HG02884 (cell line): ENCODE results near the gene KRT86.
"Not testable (repeated sequence)": the region's sequence is repeated elsewhere in the genome, so short reads cannot be mapped to it uniquely, and the experiment has no call there.

Experiments used
- ATAC-seq: cut with Tn5 transposase; IDR thresholded peaks from one replicate; pipeline ENCODE4 v1.9.1; 2021; ENCODE audit warnings: mild to moderate bottlenecking, moderate library complexity; ENCODE audit not compliant: unreplicated experiment

KRT86 gene

DNA sequence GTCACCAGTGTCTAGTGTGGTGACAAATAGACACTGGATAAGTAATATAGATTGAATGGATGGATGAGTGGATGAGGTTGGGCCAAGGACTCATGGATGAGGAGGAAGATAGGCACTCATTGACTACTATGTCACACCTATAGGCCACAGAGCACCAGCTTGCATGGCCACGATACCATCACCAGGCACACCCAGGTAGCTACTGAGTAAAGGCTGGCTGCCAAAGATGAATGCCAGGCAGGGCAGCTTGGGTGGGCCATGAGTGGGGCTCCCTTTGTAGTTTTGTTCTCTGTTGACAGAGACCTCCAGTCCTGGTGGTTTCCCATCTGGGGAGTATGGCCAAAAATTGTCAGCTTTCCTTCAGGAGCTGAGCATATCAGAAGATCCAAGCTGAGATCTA is 57.9 kb downstream of the KRT86 start:
- ATAC-seq: no peak

DNA sequence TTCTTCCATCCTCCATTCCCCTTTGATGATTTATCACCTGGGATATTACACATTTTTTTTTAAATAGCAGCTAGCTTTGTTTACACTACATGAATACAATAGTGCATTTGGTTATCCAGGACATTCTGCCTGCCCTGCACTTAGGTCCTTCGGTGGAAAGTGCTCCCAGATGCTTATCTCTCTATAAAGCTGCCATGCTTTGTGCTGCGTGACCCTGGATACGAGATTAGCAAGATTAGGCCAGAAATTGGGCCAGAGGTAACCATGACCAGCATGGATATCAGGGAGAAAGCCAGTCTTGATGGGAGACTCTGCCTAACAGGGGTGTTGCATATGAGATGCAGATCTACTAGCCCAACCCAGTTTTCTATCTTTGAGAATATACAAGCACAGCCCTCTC is 58.9 kb downstream of the KRT86 start:
- no peak for ATAC-seq

DNA sequence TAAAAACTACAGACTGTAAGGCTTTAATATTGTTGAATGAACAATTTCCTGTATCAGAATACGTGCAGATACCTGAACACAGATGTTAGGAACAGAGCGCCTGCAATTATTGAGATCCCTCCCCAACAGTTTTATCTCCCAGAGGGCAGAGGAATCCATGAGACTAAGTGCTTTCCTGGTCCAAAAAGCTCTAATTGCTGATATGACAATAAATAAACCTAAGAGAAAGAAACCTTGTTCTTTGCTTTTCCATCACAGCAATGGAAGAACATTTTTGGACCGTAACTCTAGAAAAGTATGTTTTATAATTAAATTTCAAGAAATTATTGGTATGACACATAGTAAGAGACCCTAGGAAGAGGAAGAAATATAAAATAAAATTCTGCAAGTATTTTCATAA is 59.7 kb downstream of the KRT86 start:
- no peak for ATAC-seq

DNA sequence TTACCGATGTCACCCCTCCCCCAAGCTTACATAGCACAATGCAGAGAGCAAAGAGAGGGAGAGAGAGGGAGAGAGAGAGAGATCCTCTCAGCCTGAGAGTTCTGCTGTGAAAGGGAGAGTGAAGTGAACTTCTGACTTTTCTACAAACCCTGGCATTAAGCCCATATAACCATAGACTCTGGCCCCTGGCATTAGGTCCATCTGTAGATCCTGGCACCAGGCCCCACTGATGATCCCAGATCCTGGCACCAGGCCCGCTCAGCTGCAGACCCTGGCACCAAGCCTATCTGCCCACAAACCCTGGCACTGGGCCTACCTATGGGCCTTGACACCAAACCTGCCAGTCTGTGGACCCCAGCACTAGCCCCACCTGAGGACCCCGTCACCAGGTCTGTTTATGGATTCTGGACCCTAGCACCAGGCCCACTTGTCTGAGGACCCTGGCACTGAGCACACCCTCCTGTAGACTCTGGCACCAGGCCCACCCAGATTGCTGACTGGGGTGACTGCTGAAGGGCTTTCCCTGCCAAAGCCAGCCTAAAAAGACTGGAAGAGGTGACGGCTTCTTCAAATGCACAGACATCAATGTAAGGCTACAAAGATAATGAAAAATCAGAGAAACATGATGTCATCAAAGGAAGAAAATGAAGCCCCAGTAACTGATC is 61.3 kb downstream of the KRT86 start:
- ATAC-seq: no peak

DNA sequence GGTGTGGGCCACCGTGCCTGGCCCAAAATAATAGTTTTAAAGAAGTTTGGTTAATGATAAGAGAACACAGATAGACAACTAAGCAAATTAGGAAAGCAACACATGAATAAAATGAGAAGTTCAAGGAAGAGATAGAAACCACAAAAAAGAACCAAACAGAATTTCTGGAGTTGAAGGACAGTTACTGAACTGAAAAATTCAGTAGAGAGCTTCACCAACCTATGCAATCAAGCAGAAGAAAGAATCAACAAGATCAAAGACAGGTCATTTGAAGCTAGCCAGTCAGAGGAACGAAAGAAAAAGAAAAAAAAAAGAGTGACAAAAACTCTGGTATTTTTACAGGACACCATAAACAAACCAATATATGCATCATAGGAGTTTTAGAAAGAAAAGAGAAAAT is 62.2 kb downstream of the KRT86 start:
- ATAC-seq: no peak

DNA sequence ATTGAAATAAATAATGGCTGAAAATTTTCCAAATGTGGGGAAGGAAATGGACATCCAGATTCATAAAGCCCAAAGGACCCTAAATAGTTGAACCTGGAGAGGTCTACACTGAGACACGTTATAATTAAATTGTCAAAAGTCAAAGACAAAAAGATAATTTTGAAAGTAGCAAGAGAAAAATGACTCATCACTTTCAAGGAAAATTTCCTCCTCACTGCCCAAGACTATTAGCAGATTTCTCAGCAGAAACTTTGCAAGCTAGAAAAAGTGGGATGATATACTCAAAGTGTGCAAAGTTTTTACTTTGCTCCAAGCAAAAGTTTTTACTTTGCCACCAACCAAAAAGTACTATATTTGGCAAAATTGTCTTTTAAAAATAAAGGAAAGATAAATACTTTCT is 62.6 kb downstream of the KRT86 start:
- no peak for ATAC-seq

DNA sequence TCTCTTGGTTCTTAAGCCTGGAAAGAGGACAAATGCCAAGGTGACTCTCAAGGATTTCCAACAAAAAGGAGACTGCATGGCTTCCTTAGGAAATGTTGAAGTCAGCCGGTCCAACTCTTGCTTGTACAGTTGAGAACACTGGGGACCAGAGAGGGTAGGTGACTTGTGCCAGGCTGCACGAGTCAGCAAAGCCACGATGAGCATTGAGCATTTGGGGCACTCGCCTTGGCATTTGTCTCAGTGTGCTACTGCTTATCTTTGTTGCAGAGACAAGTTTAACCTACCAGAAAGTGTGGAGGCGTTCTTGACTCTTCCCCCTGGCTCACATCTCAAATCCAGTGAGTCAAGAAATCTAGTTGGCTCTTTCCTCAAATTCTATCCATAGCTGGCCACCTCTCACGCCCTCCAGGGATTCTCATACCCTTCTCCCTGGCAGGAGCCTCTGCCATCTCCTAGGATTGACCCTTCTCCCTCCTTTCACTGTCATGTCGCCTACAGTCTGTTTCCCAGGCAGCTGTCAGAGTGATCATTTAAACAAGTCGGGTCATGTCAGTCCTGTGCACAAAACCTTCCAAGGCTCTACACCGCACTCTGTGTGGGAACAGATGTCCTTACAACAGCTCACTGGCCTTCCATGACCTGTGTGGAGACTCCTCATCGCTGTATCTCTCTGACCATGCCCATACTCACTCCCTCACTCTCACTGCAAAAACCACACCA is 64.0 kb downstream of the KRT86 start:
- ATAC-seq: no peak

DNA sequence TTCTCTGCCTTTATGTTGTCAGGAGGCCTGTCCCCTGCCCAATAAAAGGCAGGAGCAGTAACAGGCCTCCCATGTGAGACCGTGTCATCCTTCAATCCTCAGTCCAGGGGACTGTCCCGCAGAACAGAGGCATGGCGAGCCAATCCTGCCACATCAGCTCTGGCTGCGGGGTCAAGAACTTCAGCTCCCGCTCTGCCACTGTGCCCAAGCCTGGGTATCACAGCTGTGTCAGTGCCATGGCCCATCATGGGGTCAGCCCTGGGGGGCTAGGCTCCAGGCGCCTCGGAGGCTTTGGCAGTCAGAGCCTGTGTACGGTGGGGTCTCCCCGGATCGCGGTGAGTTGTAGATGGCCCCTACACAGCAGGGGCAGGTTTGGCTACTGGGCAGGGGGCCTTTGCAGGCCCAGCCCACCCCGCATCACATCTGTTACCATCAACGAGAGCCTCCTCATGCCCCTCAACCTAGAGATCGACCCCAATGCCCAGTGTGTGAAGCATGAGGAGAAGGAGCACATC is 66.7 kb downstream of the KRT86 start:
- no peak for ATAC-seq

DNA sequence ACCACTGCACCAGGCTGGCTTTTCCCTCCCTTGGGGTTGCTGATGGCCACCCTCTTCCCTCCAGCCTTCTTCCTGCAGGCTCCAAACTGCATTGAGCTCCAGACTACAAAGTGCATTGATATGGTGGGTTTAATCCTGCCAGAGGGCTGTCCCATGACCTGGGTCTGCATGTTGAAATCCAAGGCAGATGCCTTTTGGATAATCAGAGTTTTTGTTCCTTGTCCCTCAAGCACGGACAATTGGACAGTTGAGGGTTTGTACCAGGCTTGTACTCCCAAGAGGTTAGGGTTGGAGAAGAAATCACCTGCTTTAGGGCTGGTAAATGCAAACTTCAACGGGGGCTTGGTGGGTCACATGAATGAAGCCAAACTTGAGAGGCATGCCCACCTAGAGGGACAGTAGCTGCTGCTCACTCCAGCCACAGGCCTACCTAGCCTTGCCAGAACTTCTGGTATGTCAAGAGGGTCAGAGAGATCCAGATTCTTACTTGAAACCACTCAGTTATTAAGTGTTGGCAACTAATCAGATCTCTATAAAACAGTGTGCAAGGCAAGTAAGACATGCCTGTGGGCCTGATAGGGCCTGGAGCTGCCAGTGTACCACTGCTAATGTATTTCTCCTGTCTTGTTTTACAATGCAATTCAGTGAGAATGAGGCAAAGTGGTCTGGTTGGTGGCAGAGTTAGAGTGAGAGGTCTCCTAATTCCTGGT is 68.5 kb downstream of the KRT86 start:
- ATAC-seq: no peak

DNA sequence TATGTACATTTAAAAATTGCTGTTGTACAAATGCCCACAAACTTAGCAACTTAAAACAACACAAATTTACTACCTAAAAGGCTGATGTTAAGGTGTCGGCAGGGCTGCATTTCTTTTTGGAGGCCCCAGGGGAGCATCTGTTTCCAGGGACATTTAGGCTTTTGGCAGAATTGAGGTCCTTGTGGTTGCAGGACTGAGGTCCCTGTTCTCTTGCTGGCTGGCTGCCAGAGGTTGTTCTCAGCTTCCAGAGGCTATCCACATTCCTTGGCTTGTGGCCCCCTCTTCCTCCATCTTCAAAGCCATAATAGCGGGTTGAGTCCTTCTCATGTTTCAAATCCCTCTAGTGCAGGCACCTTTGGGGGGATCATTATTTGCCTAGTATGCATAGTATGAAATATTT is 69.1 kb downstream of the KRT86 start:
- ATAC-seq: no peak

DNA sequence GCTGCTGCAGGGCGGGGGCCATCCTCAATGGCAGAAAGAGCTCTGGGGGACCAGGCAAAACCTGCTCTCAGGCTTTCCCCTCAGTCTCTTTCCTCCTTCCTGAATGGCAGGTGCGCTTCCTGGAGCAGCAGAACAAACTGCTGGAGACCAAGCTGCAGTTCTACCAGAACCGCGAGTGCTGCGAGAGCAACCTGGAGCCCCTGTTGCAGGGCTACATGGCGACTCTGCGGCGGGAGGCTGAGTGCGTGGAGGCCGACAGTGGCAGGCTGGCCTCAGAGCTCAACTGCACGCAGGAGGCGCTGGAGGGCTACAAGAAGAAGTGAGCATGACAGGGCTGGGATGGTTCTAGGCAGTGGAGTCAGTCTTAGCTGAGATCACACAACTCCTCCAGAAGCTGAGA is 69.7 kb downstream of the KRT86 start:
- ATAC-seq: no peak

DNA sequence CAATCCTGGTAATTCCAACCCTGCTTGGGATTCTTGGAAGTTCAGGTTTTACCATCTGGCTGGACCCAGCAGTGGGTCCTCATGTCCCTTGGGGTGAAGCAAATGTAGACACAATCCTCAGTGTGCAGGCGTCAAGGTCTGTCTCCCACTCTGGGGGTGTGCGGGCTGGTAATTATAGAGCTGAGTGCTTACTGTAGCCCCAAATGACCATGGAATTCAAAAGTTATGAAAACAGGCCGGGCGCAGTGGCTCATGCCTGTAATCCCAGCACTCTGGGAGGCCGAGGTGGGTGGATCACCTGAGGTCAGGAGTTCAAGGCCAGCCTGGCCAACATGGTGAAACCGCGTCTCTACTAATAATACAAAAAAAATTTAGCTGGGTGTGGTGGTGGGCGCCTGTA is 70.6 kb downstream of the KRT86 start:
- ATAC-seq: not testable (repeated sequence)

DNA sequence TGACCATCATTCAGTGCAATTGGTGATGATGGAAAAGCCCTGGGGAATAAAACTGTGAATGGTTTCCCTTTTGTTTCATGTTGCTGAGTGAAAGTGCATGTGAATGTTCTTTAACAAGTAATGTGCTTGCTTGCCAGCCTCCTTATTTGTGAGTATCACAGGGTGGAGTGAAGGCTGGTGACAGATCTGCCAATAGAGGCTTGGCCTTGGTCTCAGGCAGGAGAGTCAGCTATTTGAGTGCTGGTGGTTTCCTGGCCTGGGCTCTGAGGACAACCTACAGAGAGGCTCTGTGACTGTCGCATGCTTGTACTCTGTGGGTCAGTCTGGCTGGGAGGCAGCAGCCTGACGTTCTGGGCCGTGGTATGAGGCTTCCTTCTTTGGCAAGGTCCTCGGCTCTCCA is 72.1 kb downstream of the KRT86 start:
- no peak for ATAC-seq

DNA sequence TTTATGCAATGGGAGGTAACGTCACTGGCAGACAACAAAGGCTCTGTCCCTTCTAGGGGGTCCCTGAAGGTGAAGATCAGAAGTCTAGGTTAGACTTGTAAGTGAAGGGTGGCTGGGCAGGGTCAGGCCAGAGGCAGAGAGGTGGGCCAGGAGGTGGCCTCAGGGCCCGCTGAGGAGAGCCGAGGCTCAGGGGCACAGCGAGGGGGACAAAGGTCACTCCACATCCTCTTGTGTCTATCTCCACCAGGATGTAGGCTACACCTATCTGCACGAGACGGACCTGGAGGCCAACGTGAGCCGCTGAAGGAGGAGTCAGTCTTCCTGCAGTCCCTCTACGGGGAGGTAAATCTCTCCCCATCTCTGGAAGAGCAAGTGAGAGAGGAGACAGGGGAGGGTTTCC is 72.6 kb downstream of the KRT86 start:
- no peak for ATAC-seq

DNA sequence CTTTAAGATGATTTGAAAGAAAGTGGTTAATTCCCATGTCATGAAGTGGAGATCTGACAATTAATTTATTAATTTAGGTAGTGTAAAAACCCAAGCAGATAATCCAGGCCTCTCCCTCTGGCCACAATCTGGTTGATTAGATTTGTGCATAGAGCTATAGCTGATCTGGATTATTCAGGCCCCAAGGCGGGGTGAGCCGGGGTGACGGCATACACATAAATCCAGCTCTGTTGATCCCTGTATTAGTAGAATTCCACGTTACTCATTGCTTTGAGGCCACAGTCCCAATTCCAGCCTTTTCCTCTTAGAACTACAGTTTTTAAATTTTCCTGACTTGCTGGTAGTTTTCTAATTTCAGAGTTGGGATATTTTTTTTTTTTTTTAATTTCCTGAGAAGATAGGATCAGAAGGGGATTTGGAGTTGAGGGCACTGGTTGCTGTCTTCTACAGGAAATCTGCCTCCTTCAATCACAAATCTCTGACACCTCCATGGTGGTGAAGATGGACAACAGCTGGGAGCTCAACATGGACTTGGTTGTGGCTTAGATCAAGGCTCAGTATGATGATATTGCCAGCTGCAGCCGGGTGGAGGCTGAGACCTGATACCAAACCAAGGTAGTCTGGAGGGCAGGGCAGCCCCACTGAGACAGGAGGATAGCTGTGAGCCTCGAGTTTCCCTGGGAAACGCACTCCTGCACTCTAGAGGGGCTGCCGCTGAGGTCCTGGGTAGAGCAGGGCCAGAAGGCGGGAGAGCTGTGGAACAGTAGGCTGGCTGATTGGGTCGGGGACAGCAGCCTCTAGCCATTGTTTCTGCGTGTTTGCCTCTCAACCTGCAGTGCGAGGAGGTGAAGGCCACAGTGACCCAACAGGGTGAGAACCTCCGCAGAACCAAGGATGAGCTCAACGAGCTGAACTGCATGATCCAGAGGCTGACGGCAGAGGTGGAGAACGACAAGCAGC is 73.4 kb downstream of the KRT86 start:
- no peak for ATAC-seq

DNA sequence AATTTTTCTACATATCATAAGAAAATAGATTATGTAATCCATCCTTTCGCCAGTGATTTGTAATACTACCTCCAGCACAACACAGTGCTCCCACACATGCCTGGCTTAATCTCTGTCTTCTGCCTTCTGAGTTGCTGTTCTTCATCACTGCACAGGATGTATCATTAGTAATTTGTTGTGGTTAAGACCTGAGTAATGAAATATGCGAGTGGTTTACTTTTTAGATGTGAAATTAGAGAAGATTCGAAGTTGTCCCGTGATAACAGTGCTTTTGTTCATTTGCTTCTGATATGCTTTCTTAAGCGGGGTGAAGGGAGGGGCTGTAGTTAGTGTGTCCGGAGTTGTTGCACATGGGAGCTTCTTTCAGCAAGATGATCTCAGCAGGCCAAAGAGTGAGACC is 74.8 kb downstream of the KRT86 start:
- no peak for ATAC-seq

DNA sequence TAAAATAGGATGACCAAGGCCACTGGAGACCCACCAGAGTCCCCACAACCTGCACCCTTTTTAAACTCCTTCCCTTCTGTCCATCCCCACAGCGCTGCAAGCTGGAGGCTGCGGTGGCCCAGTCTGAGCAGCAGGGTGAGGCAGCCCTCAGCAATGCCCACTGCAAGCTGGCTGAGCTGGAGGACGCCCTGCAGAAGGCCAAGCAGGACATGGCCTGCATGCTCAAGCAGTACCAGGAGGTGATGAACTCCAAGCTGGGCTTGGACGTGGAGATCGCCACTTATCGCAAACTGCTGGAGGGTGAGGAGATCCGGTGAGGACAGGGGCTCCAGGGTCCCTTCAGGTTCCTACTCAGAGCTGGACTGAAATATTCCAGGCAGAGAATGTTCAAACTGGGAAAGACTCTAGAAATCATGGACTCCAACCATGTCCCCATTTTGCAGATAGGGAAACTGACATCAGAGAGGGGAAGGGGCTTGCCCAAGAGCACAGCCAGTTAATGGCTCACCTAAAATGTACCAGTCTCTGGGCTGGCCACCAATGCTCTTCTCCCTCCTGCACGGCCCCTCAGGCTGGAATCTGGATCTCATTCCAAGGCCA is 75.7 kb downstream of the KRT86 start:
- no peak for ATAC-seq

DNA sequence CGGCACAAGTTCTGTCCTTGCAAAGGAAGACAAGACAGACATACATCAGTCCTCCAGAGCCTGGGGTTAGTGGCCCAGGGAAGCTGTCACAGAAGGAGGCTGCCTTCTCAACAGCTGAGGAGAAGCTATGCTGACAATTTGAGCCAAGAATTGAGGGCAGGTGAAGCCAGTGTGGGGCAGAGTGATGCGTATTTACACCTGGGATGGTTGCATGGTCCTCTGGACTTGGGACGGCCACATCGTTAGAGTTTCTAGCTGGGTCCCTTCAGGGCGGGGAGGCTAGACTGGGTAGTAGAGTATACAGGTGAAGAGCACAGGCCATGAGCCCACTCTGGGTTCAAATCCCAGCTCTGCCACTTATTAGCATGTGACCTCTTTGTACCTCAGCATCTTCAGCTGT is 76.3 kb downstream of the KRT86 start:
- ATAC-seq: no peak

DNA sequence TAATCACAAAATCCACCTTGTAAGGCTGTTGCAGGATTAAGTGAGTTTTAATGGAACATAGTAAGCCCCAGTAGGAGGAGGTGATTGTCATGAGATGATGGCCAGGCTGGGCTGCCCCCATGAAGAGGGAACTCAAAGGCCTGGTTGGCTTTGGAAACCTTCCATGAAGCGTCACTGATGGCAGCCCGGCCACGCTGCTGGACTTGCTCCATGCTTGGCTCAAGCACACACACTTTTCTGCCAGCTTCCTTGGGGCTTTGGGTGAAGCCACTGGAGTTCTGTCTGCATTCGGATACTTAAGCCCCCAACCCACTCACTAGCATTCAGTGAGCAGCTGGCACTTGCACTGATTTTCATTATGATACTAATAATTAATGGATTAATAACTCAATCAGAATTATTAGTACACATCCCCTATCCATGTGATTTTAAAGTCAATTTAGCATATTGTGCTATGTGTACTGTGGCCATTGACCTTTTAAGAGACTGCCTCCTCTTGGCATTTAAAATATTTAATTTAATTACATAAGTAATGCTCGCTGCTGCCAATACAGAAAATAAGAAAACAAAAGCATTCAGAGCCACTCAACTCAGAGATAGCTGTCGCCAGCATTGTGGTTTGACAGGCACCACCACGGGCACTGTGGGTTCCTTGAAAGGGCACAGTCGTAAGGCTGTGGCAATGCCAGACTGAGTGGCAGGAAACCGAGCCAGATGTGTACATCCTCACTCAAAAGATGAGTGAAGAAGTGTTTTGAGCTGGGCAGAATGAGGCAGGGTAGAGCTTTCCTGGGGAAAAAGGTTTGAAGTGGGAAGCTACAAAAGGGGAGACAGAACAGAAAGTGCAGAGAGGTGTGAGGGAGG is 77.0 kb downstream of the KRT86 start:
- ATAC-seq: no peak

DNA sequence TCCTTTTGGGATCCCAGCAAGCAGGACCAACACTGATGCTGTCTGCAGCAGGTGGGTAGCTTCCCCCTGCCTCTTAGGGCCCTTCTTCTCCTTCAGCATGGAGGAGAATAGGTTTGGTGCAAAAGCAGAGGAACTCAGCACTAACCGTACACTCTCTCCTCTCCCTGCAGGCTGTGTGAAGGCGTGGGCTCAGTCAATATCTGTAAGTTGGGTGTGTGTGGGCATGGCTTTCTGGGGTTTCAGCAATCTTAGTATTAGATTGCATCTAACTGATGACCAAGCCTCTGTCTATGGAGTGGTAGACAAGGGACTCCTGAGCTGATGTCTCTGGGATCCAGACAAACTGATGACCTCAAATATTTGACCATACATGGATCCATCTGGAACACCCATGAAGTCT is 78.5 kb downstream of the KRT86 start:
- ATAC-seq: no peak
